ENCODE measurements around the gene NR5A1.
A peak's percentile ranks its signal among the peaks of the same experiment; 100 is the strongest.

NR5A1 gene

DNA sequence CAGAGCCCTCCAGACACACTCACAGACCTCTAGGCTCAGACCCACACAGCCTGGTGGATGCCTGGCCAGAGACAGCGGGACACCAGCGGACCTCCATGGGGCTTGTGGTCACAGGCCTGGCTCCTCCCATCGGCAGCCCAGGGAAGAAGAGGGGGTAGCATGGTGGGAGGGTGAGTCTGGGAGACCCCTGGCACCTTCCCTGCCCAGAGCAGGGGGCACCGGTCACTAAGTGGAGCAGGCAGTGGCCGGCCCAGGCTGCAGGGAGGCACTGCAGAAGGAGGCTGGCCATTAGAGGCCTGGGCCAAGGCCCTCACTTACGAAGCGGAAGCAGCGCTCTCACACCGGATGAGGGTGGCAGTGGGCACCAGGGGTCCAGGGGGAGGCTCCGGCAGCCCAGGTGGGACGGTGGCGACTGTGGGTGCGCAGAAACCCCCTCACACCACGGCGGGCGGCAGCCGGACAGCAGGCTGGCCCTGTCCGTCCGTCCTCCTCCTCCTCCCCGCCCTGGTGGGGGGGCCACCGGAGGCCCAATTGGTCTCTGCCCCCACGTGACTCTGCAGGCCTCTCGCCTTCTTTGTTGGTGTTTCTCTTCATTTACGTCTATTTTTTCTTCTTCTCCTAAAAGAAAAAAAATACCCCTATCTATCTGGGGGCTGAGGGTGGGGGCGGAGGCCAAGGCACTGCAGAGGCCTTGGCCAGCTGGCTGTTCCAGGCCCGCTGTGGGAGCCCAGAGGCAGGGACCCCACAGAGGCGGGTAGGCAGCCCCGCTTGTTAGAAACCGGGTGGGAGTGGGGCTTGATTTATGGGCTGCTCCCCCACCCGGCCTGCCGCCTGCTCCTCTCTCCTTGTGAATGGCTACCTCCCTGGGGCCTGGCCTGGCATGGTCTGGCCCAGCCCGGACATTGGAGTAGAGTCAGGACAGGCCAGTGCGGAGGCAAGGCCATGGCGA, at the start of gene NR5A1:
NR5A1 (minus strand) TSS at position 469 of the 949 bp plus-strand sequence. CDS start 4,004 bp downstream, outside the sequence.
- DNase-seq (ENCODE audit: low read depth in 3 of 3): no peak

DNA sequence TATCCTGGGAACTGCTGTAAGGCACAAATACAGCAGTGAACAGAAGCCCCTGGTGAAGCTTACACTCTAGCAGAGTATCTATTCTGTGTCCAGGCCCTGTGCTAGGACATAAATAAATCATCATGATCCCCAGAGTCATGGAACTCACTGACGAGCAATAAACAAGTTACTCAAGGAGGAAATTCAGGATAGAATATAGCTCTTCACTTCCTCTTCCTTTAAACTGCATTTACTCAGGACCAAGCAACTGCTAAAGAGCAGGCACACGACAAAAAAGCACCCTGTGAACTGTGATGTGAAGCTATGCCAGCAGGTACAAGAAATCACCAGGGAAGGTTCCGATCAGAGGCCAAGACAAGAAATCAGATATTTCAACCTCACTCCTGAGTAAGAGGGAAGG, 47.8 kb upstream of the NR5A1 start:
- DNase-seq (ENCODE audit: low read depth in 3 of 3): no peak

DNA sequence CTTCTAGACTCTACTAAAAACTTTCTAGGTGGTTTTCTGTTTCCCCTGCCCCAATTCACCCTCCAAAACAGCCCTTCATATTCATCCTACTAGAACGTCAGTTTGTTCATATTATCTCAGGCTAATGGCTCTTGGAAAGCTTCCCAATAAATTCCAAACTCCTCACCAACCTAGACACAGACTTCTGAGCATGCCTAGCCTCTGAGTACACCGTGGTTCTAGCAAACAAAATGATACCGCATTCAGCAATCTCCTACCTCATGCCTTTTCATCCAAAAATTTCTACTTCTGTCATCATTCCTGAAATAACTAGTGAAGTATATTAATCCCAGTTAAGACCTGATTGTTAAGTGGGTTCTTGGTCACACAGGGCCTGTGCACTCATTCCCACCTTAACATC, 46.5 kb upstream of the NR5A1 start:
- DNase-seq (ENCODE audit: low read depth in 3 of 3): no peak

DNA sequence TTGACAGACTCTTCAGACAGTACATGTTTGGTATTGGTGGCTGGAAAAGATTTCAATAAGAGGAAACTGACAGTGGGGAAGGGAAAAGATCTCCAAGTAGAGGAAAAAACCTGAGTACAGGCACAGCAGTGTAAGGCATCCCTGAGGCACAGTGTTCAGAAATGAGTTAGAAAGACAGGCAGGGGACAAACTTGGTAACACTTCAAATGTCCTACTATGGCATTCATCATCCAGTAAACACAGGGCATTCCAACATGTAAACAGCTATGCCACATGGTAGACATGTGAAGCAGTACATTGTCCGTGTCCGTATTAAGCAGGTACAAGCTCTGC, 45.0 kb upstream of the NR5A1 start:
- no peak for DNase-seq (ENCODE audit: low read depth in 3 of 3)

DNA sequence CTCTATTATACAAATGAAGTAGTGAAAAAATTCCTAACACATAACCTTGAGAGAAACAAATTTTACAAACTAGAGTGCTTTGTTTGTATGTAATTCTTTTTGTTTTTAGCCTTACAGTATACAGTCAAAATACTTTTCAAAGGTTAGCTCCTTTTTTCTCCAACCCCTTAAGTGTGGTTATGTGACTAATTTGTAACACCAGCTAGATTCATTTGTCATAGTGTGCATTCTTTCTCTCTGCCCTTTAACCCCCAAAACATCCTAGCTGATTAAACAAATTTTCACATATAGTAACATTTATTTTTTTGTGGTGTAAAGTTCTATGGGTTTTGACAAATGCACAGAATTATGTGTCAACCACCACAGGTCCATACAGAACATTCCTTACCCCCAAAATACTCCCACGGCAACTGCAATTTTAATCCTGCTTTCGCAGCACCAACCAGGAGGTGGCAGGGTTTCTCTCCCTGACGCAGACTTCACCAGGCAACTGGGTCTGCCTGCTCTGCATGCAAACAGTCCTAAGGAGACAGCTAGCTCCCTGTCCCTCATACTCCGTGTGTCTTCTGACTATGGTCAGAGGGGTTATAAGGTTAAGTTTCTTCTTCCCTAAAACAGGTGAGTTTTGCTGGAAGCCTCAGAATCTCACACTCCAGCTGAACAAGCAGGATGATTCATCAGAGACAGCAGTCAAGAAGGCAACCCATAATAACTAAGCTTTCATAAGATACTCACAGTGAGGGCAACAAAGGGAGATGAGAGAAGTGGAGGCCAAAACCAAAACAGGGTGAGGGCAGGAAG, 44.5 kb upstream of the NR5A1 start:
- peak in 2 of 3 experiments; percentile 1 to 7 for DNase-seq (ENCODE audit: low read depth in 3 of 3)

DNA sequence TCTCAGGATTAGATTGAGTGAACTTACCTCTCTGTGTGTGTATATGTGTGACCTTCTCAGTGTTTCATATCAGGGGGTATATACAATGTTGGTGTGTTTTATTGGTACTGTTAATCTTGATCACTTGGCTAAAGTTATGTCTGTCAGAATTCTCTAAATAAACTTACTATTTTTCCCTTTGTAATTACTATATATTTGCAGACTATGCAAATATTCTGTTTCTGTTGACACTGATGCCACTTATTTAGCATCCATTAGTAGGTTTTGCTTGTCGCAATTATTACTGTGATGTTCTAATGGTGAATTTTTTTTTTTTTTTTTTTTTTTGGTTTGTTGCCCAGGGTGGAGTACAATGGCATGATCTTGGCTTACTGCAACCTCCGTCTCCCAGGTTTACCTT, 42.9 kb upstream of the NR5A1 start:
- DNase-seq (ENCODE audit: low read depth in 3 of 3): no peak

DNA sequence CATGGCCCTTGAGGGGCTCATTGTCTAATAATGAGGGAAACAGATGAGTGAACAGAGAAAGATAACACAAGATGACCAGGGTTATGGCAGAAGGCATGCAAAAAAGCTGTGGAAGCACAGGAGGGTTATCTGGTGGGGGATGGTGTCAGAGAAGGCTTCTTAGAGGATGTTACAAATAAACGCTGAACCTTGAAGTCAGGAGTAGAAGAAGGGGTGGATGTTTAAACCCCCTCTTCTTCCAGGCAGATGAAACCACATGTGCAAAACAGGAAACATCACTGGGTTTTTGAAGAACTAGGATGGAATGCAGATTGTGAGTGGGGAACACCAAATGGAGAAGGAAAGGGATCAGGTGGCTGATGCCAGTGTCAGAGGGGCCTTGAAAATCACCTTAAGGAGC, 41.8 kb upstream of the NR5A1 start:
- no peak for DNase-seq (ENCODE audit: low read depth in 3 of 3)

DNA sequence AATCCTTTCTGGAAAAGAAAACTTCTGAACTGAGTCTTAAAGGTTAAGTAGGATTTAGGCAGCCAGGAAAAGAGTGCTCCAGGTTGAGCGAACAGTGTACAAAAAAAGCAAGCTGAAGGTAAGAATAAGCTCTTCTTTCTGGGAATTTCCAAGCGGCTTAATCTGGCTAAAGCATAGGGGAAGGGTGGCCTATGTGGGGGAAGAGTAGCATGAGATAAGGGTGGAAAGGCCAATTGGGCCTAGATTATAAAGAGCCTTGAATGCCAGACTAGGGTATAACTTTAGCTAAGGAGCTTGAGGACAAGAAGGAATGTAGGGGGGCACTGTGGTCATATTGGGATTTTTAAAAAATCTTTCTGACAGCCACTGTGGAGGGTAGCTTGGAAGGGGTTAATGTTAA, 37.3 kb upstream of the NR5A1 start:
- DNase-seq (ENCODE audit: low read depth in 3 of 3): no peak

DNA sequence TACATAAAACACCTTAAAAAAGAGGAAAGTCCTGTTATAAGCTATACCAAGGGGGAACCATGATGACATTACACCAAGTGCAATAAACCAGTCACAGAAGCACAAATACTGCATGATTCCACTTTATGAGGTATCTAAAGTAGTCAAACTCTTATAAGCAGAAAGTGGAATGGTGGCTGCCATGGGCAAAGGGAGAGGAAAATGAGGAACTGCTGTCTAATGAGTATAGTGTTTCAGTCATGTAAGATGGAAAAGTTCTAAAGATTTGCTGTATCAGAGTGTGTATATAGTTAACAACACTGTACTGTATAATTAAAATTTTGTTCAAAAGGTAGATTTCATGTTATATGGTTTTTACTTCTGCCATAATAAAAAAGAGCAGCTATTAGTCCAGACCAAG, 34.6 kb upstream of the NR5A1 start:
- no peak for DNase-seq (ENCODE audit: low read depth in 3 of 3)

DNA sequence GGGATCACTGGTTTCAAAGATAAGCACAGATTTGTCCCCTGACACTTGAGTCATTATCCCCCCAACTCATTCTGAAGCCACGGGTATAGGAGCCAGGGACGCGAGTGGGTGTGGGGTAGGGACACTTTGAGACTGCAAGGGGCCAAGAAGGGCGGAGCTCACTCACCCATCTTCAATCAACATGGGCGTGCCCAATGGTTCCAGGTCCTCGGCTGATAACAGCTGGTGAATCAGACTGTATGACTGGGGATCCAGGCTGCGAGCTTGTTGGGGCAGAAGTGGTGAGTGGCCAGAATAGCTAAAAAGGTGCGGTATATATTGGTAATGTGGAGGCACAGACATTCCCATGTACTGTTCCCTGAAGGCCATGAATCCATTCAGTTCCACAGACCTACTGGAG, 30.7 kb upstream of the NR5A1 start:
- DNase-seq (ENCODE audit: low read depth in 3 of 3): no peak

DNA sequence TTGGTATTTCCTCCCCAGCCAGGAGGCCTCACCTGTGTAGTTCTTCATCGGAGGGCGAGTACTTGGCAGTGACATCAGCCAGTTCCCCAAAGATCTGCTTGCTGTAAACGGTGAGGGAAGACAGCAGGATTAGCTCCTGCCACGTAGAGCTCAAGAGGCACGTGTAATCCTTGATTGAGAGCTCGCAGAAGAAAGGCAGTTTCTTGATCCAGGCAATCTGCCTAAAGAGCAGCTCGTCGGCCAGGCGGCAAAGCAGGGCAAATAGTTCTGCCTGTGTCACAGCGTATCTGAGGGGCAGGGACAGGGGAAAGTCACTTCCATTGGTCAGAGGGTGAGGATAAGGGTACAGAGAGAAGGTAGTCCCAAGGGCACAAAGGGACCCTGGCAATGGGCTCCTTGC, 28.6 kb upstream of the NR5A1 start:
- no peak for DNase-seq (ENCODE audit: low read depth in 3 of 3)

DNA sequence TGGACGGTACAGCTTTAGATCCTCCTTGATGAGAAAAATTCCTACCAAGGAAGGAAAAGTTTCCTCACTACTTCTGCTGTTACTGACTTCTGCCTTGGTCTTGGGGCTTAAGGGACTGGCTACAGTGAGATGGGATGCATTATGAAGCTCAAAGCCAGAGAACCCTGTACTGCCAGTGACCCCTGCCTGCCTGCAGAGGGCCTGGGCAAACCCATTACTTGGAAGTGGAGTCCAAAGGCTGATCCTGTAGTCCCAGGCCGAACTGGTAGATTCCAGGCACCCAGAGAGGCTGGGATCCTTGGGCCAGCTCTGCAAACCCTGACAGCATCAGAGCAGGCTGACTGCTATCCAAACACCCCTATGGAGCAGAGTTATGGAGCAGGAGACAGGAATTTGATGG, 25.7 kb upstream of the NR5A1 start:
- DNase-seq (ENCODE audit: low read depth in 3 of 3): no peak

DNA sequence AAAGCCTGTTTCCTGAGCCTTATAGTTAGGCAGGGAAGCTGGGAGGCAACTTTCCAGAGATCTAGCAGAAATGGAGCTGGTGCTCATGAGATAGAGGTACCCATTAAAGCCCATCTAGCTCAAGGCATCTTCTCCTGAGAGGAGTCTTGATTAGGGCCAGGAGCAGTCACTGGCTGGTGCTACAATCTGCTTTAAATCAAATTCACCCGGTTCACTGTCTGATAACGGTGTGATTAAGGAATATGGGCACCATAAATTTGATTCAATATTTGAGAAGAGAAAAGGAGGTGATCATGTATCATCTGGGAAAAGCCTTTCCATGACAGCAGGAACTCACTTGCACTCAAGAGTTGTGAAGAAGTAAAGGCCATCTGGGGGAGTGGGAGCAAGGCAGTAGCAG, 23.9 kb upstream of the NR5A1 start:
- DNase-seq (ENCODE audit: low read depth in 3 of 3): no peak

DNA sequence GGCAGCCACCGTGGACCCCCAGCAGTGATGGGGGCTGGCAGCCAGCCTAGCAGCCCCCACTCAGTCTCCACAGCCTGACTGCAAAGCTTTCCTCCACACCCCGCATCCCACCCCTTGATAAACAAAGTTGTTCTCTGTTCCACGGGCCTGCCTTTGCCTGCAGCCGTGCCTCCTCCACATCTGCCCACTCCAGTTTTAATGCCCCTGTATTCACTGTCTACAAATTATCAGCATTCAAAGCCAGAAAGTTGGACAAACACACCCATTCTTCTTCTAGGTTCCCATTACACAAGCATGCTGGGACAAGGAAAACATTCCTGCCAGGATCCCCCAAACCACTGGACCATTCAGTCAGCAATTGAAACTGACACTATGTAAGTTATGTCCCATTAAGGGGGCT, 23.0 kb upstream of the NR5A1 start:
- no peak for DNase-seq (ENCODE audit: low read depth in 3 of 3)

DNA sequence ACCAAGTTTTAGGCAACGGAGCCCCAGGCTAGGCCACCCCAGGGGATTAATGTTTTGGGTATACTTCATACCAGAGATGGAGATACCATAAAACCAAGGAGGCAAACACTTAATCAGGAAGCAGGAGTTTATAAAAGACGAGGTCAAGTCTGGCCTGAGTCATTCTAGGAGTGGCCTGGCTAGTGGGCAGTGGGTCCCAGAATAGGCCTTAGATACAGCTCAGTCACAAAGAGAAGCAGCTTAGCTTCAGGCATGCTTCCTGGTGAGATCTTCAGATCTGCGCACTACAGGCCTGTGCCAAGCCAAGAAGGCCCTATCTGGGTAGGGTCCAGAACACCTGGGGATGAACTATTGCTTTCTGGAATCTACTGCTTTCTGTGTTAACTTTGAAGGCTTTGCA, 20.6 kb upstream of the NR5A1 start:
- DNase-seq (ENCODE audit: low read depth in 3 of 3): no peak

DNA sequence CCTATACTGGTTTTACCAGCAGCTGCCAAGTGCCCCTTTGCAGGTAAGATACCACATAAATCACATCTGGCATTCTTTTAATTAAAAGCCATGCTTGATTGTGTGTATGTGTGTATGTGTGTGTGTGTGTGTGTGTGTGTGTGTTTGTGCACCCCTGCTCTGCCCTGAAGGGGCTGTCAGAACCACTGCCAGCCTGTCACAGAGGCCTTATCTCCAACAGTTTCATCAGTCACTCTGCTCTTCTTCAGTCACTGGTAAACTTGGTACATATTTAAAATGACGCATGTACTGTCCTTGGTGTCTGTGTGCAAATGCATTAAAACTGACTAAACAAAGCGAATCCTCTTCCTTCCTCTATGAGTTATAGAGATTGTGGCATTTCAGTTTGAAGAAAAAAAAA, 19.0 kb upstream of the NR5A1 start:
- no peak for DNase-seq (ENCODE audit: low read depth in 3 of 3)

DNA sequence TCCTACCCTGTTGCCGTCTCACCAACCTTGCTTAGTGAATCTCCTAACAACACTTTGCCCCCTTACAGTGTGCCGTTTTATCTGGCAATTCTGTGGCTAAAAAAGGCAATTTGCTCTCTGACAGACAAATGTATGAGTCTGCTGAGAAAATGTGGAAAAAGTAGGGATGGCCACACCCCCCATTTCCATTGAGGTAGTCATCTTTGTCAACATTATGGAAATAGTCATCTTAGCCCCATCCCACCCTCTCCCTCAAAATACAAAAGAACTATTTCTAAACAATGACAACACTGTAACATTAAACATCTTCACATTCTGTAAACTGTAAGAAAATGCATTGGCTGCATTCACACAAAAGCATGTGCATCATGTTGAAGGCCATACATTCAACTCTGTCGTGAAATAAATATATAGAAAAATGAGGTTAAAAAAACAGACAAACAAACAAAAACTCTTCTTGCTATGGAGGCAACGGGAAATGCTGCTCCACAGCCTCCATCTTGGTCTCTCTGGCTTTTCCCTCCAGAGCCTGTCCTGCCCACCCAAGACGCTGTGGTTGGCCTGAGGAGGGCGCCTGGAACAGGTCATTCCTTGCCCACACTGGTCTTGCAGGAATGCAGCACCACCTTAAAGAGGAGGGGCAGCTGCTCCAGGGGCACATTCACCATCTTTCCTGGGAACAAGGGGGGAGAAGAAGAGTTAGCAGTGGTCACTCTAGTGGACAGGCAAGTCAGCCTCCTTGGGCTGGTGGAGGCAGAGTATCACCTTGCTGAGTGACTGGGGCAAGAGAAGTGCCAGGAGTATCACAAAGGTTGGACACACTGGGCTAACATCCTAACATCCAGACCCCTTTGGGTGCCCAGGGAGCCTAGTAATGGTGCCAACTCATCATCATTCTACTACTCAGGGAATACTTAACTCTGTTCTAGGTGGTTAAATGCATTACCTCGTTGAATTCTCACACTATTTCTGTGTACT, 15.2 kb upstream of the NR5A1 start:
- no peak for DNase-seq (ENCODE audit: low read depth in 3 of 3)

DNA sequence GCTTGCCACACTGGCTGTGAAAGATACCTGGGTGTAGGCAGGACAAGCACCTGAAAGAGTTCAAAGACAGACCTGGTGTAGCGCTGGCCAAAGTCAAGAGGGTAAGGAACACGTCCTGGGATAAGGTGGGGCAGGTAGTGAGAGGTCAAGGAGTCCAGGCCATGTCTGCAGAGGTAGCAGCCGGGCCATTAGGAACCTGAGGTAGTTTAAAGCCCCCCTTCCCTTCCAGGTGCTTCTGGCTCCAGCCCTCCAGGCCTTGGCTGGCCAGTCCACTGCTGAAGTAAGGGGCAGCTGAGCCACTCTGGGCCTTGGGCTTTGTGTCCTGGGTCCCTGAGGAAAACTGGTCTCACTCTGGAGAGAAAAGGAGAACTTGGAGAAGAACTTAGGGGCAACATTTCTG, 13.9 kb upstream of the NR5A1 start:
- no peak for DNase-seq (ENCODE audit: low read depth in 3 of 3)

DNA sequence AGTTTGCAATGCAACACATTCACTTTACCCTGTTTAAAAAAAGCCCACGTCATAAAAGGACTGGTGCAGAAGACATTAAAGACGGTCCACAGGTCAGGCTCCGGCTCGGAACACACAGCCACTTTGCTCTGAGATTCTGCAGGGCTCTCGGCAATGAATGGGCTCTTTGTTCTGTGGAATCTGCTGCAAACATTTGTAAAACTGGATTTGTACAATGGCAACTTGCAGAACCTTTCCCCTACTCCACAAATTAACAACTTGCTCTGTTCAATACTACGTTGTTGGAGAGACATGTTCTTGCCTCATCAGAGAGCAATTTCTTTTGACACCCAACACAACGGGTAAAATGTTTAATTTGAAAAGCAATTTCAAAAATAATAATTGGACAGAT, 13.0 kb upstream of the NR5A1 start:
- no peak for DNase-seq (ENCODE audit: low read depth in 3 of 3)

DNA sequence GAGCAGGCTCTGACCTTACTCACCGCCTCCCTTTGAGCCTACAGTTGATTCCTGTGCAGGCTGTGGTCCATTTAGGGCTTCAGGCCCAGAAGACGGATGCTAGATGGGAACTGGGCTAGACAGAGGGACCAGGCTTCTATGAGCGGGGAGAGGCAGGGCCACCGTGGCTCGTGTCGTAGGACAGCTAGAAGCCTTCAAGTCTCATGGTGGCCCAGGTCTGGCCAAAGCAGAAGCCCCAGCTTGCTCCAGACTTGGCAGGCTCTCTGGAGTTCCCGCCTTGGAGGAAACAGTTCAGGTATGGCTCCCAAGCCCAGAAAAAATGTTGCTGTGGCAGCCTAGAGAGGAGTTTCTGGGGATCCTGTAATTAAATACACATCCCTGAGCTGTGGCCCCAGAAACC, 10.9 kb upstream of the NR5A1 start:
- DNase-seq (ENCODE audit: low read depth in 3 of 3): no peak

DNA sequence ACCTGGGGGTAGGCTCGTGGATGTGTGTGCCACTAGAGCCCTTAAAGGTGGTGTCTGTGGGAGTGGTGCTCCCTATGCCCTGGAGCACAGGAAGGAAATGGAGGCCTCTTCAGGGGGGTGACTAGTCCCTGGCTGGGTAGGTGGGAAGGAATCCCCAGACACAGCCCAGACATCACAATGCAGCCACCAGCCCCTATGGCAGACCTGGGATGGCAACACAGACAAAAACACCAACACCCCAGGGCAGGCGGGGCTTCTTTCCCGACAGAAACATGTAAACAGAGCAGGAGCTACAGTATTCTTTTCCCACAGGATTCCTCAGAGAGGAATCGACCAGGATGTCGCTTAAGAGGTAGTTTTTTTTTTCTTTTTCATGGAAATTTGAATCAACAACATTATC, 10.4 kb upstream of the NR5A1 start:
- DNase-seq (ENCODE audit: low read depth in 3 of 3): no peak

DNA sequence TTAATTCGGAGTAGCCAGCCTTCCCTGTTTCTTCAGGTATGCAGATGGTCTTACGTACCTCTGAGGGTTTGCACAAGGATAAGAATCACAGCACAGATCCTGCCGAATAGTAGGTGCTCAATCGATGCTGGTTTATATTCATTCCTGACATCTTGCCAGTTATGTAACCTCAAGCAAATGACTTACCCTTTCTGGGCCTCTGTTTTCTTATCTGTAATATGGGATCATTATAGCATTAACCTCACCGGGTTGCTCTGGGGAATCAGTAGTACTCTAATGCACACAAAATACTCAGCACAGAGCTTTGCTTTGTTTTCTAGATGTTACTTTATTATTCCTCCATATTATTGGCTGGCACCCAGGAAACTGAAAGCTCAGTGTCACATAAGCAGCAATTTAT, 7.7 kb upstream of the NR5A1 start:
- no peak for DNase-seq (ENCODE audit: low read depth in 3 of 3)

All from stimulated activated CD4-positive, alpha-beta T cell treated with anti-CD3 and anti-CD28 coated beads, TNF-alpha, amount 100 ng/mL, for 4 hours (primary cell).